Measurements from ENCODE around the gene URAD.
"Not testable (repeated sequence)": the region's sequence is repeated elsewhere in the genome, so short reads cannot be mapped to it uniquely, and the experiment has no call there.

The URAD gene

GRCh38 chr13:27969866-27970229 lies 18.6 kb downstream of the URAD start:
- no peak for DNase-seq

- no peak for DNase-seq
These were observed 19.2 kb downstream of the URAD start, which contains the start of gene CDX2 for GRCh38 chr13:27969082-27969865. TSS of gene CDX2 (minus strand) at chr13:27969315. CDS start at chr13:27969006, 309 bp downstream.

- no peak for DNase-seq
These were observed 20.0 kb downstream of the URAD start for GRCh38 chr13:27968316-27969081.

DNA sequence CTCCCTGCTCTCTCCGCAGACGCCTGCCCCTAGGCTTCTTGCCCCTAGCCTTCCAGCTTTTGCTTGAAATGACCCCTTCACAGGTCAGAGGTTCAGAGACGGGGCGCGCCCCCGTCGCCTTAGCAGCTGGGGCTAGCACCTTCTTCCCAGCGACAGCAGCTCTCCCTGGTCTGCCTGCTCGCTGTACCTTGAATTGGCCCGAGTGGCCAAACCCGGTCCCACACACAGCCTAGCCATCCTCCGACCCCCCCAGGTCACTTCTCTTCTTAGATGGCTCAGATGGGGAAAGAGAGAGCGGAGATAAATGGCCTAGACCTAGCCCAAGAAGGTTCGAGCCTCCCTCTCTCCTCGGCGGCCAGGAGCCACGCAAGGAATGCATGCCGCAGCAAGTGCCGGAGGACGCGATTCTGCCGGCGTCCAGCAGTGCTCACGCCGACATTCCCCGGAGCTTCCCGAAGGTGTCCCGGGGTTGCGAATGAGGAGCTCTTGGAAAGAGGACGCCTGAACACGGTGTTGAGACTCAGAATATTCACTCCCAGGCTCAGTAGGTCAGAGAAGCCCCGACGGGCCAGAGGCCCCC lies 20.7 kb downstream of the URAD start:
- no peak for DNase-seq

DNA sequence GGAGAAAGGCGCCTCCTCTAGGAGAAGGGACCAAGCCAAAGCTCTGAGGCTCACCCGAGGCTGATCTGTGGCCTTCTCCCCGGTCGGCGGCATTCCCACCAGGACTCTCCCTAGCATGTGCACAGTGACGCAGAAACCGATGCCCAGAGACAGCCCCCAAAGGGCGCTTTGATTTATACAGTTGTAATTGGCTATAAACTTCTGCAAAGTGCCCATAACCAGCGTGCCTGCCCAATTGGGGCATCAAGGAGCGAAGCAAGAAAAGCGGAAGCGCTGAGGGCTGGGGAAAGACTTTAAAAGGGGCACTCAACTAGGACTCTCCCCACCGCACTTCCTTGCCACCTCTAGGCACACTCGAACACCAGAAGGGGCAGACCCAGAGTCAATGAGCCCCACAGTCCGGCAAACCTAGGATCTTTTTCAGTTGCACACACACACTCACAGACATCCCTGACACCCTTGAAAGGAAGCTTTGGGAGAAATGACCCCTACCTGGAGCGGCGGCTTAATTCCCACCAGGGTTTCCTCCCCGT lies 21.2 kb downstream of the URAD start:
- no peak for DNase-seq

- no peak for DNase-seq
These were observed 21.8 kb downstream of the URAD start for GRCh38 chr13:27966641-27967202.

- no peak for DNase-seq
These were observed 22.5 kb downstream of the URAD start for GRCh38 chr13:27965740-27966640.

- no peak for DNase-seq
These were observed 23.2 kb downstream of the URAD start for GRCh38 chr13:27965343-27965739.

GRCh38 chr13:27964741-27965323 lies 23.7 kb downstream of the URAD start:
- DNase-seq: no peak

- DNase-seq: not testable (repeated sequence)
These were observed 24.3 kb downstream of the URAD start for GRCh38 chr13:27964206-27964605.

DNA sequence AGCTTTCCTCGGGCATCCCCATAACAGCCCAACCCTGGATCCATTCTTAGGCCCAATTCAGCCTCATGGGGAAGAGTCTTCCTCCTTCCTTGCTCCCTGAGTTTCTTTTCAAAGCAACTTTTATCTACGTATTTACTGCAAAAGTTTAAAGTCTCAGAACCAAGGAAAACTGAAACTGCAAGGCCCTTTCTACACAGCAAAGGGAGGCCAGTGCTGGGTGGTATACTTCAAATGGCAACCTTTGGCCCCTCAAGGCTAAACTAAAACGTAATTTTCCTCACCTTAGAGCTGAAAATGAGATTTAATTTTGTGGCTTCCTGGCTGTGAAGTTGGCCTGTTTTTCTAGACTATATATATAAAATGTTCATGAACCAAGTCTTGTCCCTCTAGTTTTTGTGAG lies 25.0 kb downstream of the URAD start:
- DNase-seq: no peak

DNA sequence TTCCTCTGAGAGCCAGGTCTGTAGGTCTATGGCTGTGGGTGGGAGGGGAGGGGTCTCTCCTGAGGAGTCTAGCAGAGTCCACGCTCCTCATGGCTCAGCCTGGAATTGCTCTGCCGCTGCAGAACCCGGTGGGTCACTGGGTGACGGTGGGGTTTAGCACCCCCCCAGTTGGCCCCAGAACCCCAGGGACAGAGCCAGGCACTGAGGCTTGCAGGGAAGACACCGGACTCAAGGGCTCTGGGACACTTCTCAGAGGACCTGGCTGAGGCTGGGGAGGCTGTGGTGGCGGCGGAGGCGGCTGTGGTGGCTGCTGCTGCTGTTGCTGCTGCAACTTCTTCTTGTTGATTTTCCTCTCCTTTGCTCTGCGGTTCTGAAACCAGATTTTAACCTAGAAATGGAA lies 25.5 kb downstream of the URAD start:
- no peak for DNase-seq

DNA sequence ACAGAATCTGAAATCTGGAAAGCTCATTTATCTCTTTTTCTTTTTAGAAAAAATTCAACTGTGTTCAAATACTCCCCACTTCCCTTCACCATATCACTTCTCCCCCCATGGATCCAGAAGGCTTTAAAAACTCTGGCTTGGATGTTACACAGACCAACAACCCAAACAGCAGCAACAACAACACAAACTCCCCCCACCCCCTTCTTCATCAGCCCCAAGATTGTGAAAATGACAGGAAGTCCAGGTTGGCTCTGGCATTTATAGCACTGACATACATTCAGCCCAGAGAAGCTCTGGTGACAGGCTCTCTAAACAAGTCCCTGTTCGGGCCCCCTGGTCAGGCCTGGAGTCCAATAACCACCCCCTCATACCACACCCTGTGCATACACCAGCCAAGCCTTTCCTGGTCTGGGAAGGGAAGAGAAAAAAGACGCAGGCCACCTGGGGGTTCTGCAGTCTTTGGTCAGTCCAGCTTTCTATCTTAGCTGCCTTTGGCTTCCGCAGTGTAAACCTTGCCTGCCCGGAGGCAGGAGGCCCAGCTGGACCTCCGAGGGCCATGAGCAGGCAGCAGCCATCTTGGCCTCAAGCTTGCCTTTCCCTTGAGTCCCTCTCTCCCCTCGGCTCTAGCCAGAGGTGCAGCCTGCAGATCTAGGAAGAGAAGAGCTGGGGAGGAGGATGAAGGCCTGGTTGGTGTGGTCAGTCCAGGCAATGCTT lies 26.2 kb downstream of the URAD start:
- DNase-seq: no peak

DNA sequence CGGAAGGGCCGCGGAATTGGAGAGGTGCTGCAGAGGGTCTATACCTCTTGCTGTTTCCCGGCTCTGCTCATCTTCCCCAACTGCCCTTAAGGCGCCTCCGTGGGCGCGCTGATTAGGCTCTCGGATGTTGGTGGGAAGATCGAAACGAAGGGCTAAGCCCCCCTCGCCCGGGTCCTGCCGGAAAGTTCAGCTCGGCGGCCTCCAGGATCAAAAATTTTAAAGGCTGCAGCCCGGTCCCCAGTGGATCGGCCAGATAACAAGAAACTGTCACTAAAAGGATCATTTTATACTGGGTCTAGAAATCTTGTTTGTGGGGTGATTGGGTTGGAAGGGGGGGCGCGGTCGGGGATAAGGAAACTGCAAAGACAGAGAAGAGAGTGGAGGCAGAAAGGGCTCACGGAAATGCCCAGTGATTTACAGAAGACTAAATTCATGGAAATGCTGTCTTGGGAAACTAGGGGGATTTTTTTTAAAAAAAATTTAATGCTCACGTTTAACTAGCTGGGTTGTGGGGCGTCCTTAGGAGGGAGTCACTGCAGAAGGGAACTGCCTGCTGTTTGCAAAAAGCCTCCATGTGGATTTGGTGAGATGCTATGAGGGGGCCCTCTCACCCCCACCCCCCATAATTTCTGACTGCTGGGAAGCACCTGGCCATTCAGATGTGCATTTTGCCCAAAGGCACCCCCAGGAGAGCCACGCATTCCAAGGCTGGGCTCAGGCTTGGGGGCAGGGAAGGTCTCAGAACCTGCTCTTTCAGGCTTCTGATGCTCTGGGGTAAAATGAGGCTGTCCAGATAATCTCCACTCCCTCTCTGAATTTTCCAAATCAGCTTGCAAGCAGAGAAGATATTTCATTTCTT lies 27.0 kb downstream of the URAD start:
- DNase-seq: no peak

GRCh38 chr13:27960362-27961226 lies 27.9 kb downstream of the URAD start:
- DNase-seq: no peak

DNA sequence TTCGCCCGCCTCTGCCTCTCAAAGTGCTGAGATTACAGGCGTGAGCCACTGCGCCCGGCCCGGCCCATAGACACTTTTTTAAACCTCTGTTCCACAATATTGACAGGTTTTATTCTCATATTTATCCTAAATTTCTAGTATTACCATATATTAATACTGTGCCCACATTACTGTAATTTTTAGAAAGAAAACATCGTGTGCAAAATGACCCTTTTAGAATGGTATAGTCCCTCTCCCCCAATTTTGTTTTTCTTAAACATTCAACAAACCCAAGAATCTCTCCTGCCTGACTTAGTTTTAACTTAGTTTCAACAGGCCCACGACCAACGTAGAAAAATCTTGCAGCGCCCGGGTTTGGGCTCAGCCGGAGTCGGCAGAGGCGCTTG lies 28.5 kb downstream of the URAD start:
- DNase-seq: no peak

DNA sequence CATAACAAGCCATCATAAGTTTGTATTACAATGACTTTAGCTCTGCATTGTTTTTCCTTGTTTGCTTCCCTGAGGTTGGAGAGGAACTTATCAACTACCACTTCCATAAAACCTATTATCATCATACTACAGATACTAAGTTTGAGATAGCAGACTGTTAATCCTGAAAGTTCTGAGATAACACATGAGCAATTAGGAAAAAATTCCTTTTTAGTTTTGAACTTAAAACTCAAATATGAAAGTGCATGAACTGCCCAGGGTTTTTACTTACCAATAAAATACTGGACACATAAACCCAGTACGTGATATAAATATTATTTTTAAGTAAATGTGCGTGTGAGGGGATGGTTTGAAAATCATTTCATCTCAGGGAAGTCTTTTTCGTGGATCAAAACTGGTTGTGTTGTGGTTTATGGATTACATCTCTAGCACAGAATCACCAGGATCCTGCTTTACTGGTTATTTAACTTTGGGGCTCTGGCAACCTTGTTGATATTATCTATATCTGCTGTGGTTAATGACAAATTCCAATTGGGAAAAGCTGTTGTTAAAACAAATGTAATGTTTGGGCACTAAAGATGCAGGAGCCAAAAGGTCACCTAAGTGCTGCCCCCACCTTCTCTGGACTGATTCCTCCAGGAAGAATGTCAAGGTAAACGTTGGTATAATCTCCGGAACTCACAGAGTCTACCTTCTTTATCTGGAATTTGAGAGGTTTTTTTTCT lies 31.8 kb downstream of the URAD start:
- DNase-seq: no peak

DNA sequence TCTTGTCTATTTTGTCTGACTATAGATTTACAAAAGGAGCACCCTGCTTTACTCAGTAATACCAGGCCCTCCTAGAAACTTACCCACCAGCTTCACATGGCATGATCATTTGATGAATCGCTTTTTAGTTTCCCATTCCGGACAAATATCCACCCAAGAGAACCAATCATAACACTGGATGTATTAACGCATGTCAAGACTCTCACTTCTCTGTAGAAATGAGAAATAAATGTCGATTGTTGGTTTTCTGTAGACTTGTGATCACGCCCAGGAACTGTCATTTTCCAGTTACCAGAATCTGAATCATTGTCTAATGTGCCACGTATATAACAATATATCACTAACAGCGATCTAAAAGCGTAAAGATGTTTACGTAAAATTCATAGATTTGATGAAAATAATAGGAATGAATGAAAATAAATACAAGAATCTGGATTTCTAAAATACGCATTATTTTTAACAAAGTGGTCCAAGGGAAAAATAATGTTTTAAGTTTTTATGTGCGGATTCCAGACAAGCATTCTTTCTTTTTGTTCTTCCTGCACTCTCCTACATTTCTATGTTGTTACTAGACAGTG lies 33.4 kb downstream of the URAD start:
- DNase-seq: no peak

All from CD4-positive, alpha-beta T cell treated with Interleukin-4 for 1 hour (primary cell).